ENCODE results near the gene SUGCT. TPM values are rescaled to one million over a fixed set of nuclear protein-coding genes. Genes with fewer than 3 reads are reported as not detected.

The SUGCT gene
- polyA plus RNA-seq, 1 experiment: 12.5 TPM

GRCh38 chr7:40815512-40815911 is 680.7 kb downstream of the SUGCT start:
- no peaks in the 10 kb centered on the region for H3K27me3 ChIP-seq (ENCODE audit: control insufficient read depth, insufficient read depth, low read length)
- peak; percentile 30 for DNase-seq (ENCODE audit: low read depth, low spot score)
- CTCF ChIA-PET: no interaction called here
- peaks cover 14% of the 10 kb centered on the region for H3K9me3 ChIP-seq (ENCODE audit: control insufficient read depth, insufficient read depth, low read length)
- no peak overlapping the region for H3K4me3 ChIP-seq (ENCODE audit: low read depth, low read length)
- H3K27ac ChIP-seq (ENCODE audit: low read depth, low read length): peak overlapping the region; percentile 21
- POLR2A ChIA-PET: no interaction called here
- TF ChIP-seq, protein P1, sequence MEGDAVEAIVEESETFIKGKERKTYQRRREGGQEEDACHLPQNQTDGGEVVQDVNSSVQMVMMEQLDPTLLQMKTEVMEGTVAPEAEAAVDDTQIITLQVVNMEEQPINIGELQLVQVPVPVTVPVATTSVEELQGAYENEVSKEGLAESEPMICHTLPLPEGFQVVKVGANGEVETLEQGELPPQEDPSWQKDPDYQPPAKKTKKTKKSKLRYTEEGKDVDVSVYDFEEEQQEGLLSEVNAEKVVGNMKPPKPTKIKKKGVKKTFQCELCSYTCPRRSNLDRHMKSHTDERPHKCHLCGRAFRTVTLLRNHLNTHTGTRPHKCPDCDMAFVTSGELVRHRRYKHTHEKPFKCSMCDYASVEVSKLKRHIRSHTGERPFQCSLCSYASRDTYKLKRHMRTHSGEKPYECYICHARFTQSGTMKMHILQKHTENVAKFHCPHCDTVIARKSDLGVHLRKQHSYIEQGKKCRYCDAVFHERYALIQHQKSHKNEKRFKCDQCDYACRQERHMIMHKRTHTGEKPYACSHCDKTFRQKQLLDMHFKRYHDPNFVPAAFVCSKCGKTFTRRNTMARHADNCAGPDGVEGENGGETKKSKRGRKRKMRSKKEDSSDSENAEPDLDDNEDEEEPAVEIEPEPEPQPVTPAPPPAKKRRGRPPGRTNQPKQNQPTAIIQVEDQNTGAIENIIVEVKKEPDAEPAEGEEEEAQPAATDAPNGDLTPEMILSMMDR (IDR thresholded peaks at IDR 0.05; ENCODE audit: low read depth, low read length): no peak

DNA sequence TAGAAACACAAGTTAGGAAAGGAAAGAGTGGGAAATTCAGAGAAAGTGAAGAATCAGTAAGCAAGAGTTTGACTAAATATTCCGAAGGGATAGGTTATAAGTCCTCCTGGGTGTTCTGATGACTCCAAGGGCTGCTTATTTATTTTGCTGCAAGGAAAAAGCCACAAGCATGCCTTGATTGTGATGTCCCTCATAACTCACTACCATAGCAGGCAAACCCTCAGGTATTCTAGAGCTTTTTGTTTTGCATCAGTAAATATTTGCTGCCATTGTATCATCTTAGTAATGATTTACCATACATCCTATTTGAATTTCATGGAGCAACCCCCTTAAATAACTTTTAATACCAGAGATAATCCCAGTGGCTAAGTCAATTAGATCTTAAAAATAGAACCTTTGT is 688.1 kb downstream of the SUGCT start:
- H3K4me3 ChIP-seq (ENCODE audit: low read depth, low read length): no peak overlapping the region
- POLR2A ChIA-PET: no interaction called here
- no peaks in the 10 kb centered on the region for H3K9me3 ChIP-seq (ENCODE audit: control insufficient read depth, insufficient read depth, low read length)

DNA sequence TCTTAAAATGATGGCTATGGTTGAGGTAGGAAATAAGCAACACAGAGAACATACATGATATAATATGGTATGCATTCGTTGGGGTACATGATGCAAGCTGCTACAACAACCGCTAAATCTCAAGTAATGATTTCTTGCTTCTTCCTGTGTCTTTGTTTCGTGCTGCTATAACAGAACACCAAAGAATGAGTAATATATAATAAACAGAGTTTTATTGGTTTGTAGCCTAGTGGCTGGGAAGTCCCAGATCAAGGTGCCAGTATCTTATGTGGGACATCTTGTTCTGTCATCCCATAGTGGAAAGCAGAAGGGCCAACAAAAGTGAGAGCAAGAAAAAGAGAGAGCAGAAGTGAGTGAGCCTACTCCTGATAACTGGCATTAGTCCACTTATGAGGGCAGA is 689.7 kb downstream of the SUGCT start:
- Histone ChIP-seq H3K4me3 (ENCODE audit: low read depth, low read length) (no peak overlapping the region), H3K27ac (ENCODE audit: low read depth, low read length) (no peak overlapping the region), H3K9me3 (ENCODE audit: control insufficient read depth, insufficient read depth, low read length) (no peaks in the 10 kb centered on the region), H3K27me3 (ENCODE audit: control insufficient read depth, insufficient read depth, low read length) (no peaks in the 10 kb centered on the region)
- TF ChIP-seq, protein P1 (IDR thresholded peaks at IDR 0.05; ENCODE audit: low read depth, low read length): no peak
- ChIA-PET POLR2A (interaction anchor here (2.1 kb wide), 1 partner anchor 61 kb away, joined by 7 read pairs; no protein-coding TSS in a partner anchor), CTCF (no interaction called here)
- no peak for DNase-seq (ENCODE audit: low read depth, low spot score)

More for the DNA sequence above, 688.1 kb downstream of the SUGCT start:
- CTCF ChIA-PET: no interaction called here
- H3K27ac ChIP-seq (ENCODE audit: low read depth, low read length): no peak overlapping the region
- TF ChIP-seq, protein P1 (IDR thresholded peaks at IDR 0.05; ENCODE audit: low read depth, low read length): no peak
- DNase-seq (ENCODE audit: low read depth, low spot score): no peak
- no peaks in the 10 kb centered on the region for H3K27me3 ChIP-seq (ENCODE audit: control insufficient read depth, insufficient read depth, low read length)

- TF ChIP-seq, protein P1 (IDR thresholded peaks at IDR 0.05; ENCODE audit: low read depth, low read length): no peak
- ChIA-PET POLR2A (interaction anchor here (0.7 to 2.1 kb wide), 6 partner anchors 63 to 803 kb away, joined by 3 to 7 read pairs (median 4); no protein-coding TSS in a partner anchor), CTCF (interaction anchor here (0.6 to 3.1 kb wide), 4 partner anchors 40 to 638 kb away, joined by 3 to 14 read pairs (median 6); no protein-coding TSS in a partner anchor)
- Histone ChIP-seq H3K27ac (ENCODE audit: low read depth, low read length) (peak overlapping the region; percentile 91), H3K27me3 (ENCODE audit: control insufficient read depth, insufficient read depth, low read length) (no peaks in the 10 kb centered on the region), H3K9me3 (ENCODE audit: control insufficient read depth, insufficient read depth, low read length) (no peaks in the 10 kb centered on the region), H3K4me3 (ENCODE audit: low read depth, low read length) (no peak overlapping the region)
- DNase-seq (ENCODE audit: low read depth, low spot score): peak; percentile 42
These were observed 691.8 kb downstream of the SUGCT start for GRCh38 chr7:40826411-40827221.

All from AG04450 (cell line).